Measurements from ENCODE around the gene LHX8.
"Not testable (repeated sequence)": the region's sequence is repeated elsewhere in the genome, so short reads cannot be mapped to it uniquely, and the experiment has no call there.

Gene LHX8

DNA sequence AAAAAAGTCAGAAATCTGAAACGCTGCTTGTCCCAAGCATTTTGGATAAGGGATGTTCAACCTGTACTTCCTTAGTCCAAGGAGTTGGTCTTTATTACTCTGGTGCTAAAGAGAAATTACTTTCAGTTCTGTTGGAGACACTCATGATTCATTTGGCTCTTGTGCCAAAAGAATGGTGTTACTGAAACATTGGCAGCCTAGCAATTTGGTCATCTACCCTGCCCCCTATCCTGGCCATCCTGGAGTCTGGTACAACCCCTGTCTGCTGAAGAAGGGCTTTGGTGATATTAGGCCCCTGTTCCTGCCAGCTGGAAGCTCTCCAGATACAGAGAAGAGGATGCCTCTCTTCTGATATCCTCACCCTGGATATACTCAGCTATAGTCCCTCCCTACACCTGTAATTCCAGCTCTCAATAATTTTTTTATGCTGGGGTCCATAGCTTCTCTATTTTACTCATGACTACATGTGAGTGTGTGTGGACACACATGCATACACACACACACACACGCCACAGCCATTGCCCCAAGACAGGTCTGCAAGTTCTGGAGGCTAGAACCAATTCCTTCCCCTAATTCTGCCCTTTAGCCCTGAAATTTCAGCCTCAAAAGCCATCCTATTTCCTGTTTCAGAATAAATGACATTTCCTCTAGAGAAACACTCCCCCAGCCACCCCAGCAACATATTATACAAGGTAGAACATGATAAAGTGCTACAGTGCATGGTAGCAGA is 40.0 kb downstream of the LHX8 start:
- DNase-seq: no peak
- Histone ChIP-seq H3K36me3 (ENCODE audit: control insufficient read depth, insufficient read depth, low read length) (no peaks in the 10 kb centered on the region), H3K27ac (ENCODE audit: low read depth, low read length) (no peak overlapping the region), H3K79me2 (ENCODE audit: control insufficient read depth, insufficient read depth, low read length) (no peaks in the 10 kb centered on the region), H4K5ac (ENCODE audit: low read length) (no peak overlapping the region), H3K4me3 (ENCODE audit: low read length) (no peak overlapping the region), H2BK15ac (replicated peaks; ENCODE audit: low read depth) (no peak overlapping the region), H3K4me2 (ENCODE audit: low read length) (no peak overlapping the region), H2BK5ac (ENCODE audit: low read length) (no peak overlapping the region), H3K56ac (ENCODE audit: low read length) (no peak overlapping the region), H3K23ac (ENCODE audit: low read length) (no peak overlapping the region), H4K8ac (ENCODE audit: low read depth, low read length) (no peak overlapping the region), H3K79me1 (ENCODE audit: low read length) (no peaks in the 10 kb centered on the region), H2AK5ac (ENCODE audit: low read length) (no peak overlapping the region), H3K4me1 (ENCODE audit: control insufficient read depth, low read depth, low read length) (no peaks in the 10 kb centered on the region), H3K9ac (ENCODE audit: low read length) (no peak overlapping the region), H2BK120ac (ENCODE audit: low read depth, low read length) (no peak overlapping the region), H3K27me3 (ENCODE audit: insufficient read depth, low read length, poor library complexity) (no peaks in the 10 kb centered on the region), H3K4ac (ENCODE audit: low read depth, low read length) (no peak overlapping the region), H3K18ac (ENCODE audit: low read length) (no peak overlapping the region)
- WGBS (ENCODE audit: extremely low coverage, insufficient coverage, low lambda C conversion rate): no CpG with 5 or more reads among the region's 2 CpGs

DNA sequence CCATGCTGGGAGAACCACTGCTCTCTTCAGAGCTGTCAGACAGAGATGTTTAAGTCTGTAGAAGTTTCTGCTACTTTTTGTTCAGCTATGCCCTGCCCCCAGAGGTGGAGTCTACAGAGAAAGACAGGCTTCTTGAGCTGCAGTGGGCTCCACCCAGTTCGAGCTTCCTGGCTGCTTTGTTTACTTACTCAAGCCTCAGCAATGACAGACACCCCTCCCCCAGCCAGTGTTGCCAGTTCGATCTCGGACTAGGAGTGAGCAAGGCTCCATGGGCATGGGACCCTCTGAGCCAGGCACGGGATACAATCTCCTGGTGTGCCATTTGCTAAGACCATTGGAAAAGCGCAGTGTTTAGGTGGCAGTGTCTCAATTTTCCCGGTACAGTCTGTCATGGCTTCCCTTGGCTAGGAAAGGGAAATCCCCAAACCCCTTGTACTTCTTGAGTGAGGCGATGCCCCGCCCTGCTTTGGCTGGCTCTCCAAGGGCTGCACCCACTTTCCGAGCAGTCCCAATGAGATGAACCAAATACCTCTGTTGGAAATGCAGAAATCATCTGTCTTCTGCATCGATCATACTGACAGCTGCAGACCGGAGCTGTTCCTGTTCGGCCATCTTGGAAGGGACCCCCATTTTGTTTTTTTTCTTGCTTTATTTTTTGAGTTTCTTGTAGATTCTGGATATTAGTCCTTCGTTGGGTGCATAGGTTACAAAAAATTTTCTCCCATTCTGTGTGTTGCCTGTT is 47.2 kb downstream of the LHX8 start:
- H2BK15ac ChIP-seq (replicated peaks; ENCODE audit: low read depth); H3K79me2 ChIP-seq (ENCODE audit: control insufficient read depth, insufficient read depth, low read length); H3K27me3 ChIP-seq (ENCODE audit: insufficient read depth, low read length, poor library complexity); H4K8ac ChIP-seq (ENCODE audit: low read depth, low read length); H2AK5ac ChIP-seq (ENCODE audit: low read length); H3K79me1 ChIP-seq (ENCODE audit: low read length); H4K5ac ChIP-seq (ENCODE audit: low read length); H3K9ac ChIP-seq (ENCODE audit: low read length); H3K18ac ChIP-seq (ENCODE audit: low read length); H2BK5ac ChIP-seq (ENCODE audit: low read length); H2BK120ac ChIP-seq (ENCODE audit: low read depth, low read length); H3K56ac ChIP-seq (ENCODE audit: low read length); H3K36me3 ChIP-seq (ENCODE audit: control insufficient read depth, insufficient read depth, low read length); H3K27ac ChIP-seq (ENCODE audit: low read depth, low read length); H3K4me1 ChIP-seq (ENCODE audit: control insufficient read depth, low read depth, low read length); H3K23ac ChIP-seq (ENCODE audit: low read length); H3K4me2 ChIP-seq (ENCODE audit: low read length); DNase-seq; H3K4me3 ChIP-seq (ENCODE audit: low read length); H3K4ac ChIP-seq (ENCODE audit: low read depth, low read length): not testable (repeated sequence)
- no CpG with 5 or more reads among the region's 13 CpGs for WGBS (ENCODE audit: extremely low coverage, insufficient coverage, low lambda C conversion rate)

DNA sequence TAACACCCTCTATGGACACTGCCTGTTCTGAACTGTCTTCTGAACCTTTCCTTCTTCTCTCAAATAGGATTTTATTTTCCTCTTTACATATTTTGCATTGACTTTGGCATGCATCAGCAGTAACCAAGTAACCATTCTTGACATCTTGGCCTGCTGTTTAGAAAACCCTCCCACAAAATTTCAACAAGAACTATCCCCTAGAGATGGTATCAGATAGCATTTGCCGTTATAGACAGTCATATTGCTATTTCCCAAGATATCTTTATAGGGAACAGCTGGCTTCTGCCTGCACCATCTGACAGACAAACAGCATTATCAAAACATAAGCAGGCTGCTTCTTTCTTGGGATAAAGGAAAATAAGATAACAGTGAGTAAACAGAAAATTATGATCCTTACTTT is 54.7 kb downstream of the LHX8 start:
- Histone ChIP-seq H3K56ac (ENCODE audit: low read length) (no peak overlapping the region), H3K79me2 (ENCODE audit: control insufficient read depth, insufficient read depth, low read length) (no peaks in the 10 kb centered on the region), H3K4me1 (ENCODE audit: control insufficient read depth, low read depth, low read length) (no peaks in the 10 kb centered on the region), H3K27me3 (ENCODE audit: insufficient read depth, low read length, poor library complexity) (no peaks in the 10 kb centered on the region), H4K5ac (ENCODE audit: low read length) (no peak overlapping the region), H2AK5ac (ENCODE audit: low read length) (no peak overlapping the region), H3K18ac (ENCODE audit: low read length) (no peak overlapping the region), H3K4me3 (ENCODE audit: low read length) (no peak overlapping the region), H3K27ac (ENCODE audit: low read depth, low read length) (no peak overlapping the region), H4K8ac (ENCODE audit: low read depth, low read length) (no peak overlapping the region), H3K36me3 (ENCODE audit: control insufficient read depth, insufficient read depth, low read length) (no peaks in the 10 kb centered on the region), H2BK15ac (replicated peaks; ENCODE audit: low read depth) (no peak overlapping the region), H3K4ac (ENCODE audit: low read depth, low read length) (no peak overlapping the region), H2BK120ac (ENCODE audit: low read depth, low read length) (no peak overlapping the region), H3K4me2 (ENCODE audit: low read length) (no peak overlapping the region), H2BK5ac (ENCODE audit: low read length) (no peak overlapping the region), H3K9ac (ENCODE audit: low read length) (no peak overlapping the region), H3K23ac (ENCODE audit: low read length) (no peak overlapping the region), H3K79me1 (ENCODE audit: low read length) (no peaks in the 10 kb centered on the region)
- no peak for DNase-seq
- no CpG with 5 or more reads among the region's 1 CpG for WGBS (ENCODE audit: extremely low coverage, insufficient coverage, low lambda C conversion rate)

DNA sequence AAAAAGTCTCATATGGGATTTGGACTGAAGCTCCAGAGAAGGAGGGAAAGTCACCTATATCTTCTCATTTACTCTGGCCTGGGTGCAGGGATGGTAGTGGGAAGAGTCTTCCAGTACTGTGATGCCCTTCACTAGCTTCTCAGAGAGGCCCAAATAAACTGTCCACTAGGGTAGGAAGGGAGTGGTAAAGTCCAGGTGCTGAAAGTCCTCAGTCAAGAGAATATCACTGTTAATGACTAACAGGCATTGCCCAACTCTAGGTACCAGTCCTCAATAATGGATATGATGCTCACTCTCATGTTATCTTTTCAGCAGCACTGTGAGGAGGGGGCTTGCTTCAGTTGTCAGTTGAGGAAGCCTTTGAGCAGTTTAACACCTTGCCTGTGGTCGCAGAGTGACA is 64.0 kb downstream of the LHX8 start:
- Histone ChIP-seq H3K18ac (ENCODE audit: low read length) (no peak overlapping the region), H3K9ac (ENCODE audit: low read length) (no peak overlapping the region), H3K4me3 (ENCODE audit: low read length) (no peak overlapping the region), H3K4me1 (ENCODE audit: control insufficient read depth, low read depth, low read length) (no peaks in the 10 kb centered on the region), H3K56ac (ENCODE audit: low read length) (no peak overlapping the region), H3K36me3 (ENCODE audit: control insufficient read depth, insufficient read depth, low read length) (no peaks in the 10 kb centered on the region), H3K27me3 (ENCODE audit: insufficient read depth, low read length, poor library complexity) (no peaks in the 10 kb centered on the region), H4K5ac (ENCODE audit: low read length) (no peak overlapping the region), H2BK120ac (ENCODE audit: low read depth, low read length) (no peak overlapping the region), H3K23ac (ENCODE audit: low read length) (no peak overlapping the region), H3K27ac (ENCODE audit: low read depth, low read length) (no peak overlapping the region), H3K79me1 (ENCODE audit: low read length) (no peaks in the 10 kb centered on the region), H3K4me2 (ENCODE audit: low read length) (no peak overlapping the region), H3K79me2 (ENCODE audit: control insufficient read depth, insufficient read depth, low read length) (no peaks in the 10 kb centered on the region), H2AK5ac (ENCODE audit: low read length) (no peak overlapping the region), H3K4ac (ENCODE audit: low read depth, low read length) (no peak overlapping the region), H2BK15ac (replicated peaks; ENCODE audit: low read depth) (no peak overlapping the region), H2BK5ac (ENCODE audit: low read length) (no peak overlapping the region), H4K8ac (ENCODE audit: low read depth, low read length) (no peak overlapping the region)
- WGBS (ENCODE audit: extremely low coverage, insufficient coverage, low lambda C conversion rate): no CpG with 5 or more reads among the region's 1 CpG
- no peak for DNase-seq

DNA sequence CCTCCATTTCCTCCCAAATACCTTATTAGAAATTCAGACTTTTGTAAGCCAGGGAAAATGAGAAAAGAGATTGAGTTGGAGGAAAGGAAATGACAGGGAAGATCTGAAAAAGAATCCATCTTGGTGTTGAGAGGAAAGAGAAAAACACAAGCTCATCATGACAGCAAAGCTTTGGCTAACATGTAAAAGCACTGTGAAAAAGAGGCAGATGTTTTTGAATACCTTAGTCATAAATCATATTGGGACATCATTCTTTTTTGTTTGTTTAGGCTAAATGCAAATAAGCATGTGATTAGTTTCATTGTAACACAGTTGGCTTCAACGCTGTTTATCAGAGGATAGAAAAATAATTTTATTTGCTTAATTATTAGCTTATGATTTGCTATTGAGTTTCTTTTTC is 64.6 kb downstream of the LHX8 start:
- no peak overlapping the region for H2AK5ac ChIP-seq (ENCODE audit: low read length)
- H4K5ac ChIP-seq (ENCODE audit: low read length): no peak overlapping the region
- no CpG with 5 or more reads among the region's 1 CpG for WGBS (ENCODE audit: extremely low coverage, insufficient coverage, low lambda C conversion rate)
- no peak overlapping the region for H4K8ac ChIP-seq (ENCODE audit: low read depth, low read length)
- H2BK120ac ChIP-seq (ENCODE audit: low read depth, low read length): no peak overlapping the region
- H3K18ac ChIP-seq (ENCODE audit: low read length): no peak overlapping the region
- no peak overlapping the region for H3K4me2 ChIP-seq (ENCODE audit: low read length)
- H2BK5ac ChIP-seq (ENCODE audit: low read length): no peak overlapping the region
- H3K79me2 ChIP-seq (ENCODE audit: control insufficient read depth, insufficient read depth, low read length): no peaks in the 10 kb centered on the region
- DNase-seq: no peak
- H3K23ac ChIP-seq (ENCODE audit: low read length): no peak overlapping the region
- no peak overlapping the region for H3K4me3 ChIP-seq (ENCODE audit: low read length)
- H3K56ac ChIP-seq (ENCODE audit: low read length): no peak overlapping the region
- no peak overlapping the region for H3K9ac ChIP-seq (ENCODE audit: low read length)
- no peaks in the 10 kb centered on the region for H3K4me1 ChIP-seq (ENCODE audit: control insufficient read depth, low read depth, low read length)
- no peak overlapping the region for H3K27ac ChIP-seq (ENCODE audit: low read depth, low read length)
- no peaks in the 10 kb centered on the region for H3K36me3 ChIP-seq (ENCODE audit: control insufficient read depth, insufficient read depth, low read length)
- no peak overlapping the region for H3K4ac ChIP-seq (ENCODE audit: low read depth, low read length)
- H2BK15ac ChIP-seq (replicated peaks; ENCODE audit: low read depth): no peak overlapping the region
- H3K79me1 ChIP-seq (ENCODE audit: low read length): no peaks in the 10 kb centered on the region
- H3K27me3 ChIP-seq (ENCODE audit: insufficient read depth, low read length, poor library complexity): no peaks in the 10 kb centered on the region
